ENCODE results near the gene GNB1. TPM values are rescaled to one million over a fixed set of nuclear protein-coding genes. Genes with fewer than 3 reads are reported as not detected.

Gene GNB1
- total and polyA plus RNA-seq, 4 experiments from 2014 or later = 70.9 to 276 (median 197) TPM

DNA sequence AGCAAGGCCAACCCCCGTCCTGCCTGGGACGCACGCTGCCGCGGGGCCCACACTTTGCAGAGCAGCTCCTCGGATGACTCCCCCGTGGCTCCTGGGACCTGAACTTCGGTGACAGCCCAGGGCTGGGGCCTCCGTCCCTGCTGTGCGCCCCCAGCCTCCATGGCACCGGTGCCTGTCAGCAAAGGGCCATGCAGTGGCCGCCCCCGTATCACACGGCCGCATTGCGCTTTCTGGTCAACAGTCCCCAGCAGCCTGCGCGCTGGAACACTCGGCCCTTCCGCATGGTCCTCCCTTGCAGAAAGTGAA lies 130.6 kb downstream of the GNB1 start:
- POLR2A ChIA-PET (ENCODE audit: partially characterized antibody) = no interaction called here

DNA sequence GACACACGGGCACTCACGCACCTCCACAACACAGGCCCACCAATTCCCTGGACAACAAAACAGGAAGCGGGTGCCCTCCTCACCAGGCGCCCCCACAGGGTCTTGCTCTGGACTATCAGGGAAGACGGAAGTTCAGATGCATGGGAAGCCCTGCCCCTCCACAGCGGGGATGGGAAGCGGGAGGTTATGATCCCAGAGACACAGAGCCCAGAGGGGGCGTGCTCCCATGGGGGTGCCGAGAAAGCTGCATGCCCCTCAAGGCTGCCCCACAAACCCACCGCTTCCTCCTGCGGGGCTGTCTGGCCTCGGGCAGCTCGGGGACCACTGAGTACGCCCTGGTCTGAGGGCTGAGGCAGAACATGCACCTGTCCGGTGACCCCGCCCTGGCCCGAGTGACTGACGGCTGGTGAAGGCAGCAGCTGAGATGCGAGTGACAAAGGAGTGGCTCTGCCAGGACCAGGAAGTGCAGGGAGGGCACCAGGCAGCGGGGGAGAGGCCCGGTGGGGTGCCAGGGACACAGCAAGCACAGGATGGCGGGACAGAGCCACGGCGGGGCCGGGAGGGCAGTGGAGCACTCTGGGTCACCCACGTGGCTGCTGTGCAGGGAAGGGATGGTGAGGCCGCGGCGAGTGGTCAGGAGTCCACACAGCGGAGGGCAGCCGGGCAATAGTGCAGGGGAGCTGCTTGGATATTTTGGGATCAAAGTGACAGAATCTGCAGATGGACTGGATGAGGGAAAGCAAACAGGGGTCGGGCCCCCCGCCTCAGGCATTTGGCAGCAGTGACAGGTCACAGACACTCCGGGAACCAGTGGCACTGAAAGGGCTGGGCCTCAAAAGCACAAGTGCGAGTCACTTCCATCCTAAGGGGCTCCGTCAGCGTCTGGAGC lies 131.2 kb downstream of the GNB1 start:
- no peak overlapping the region for H3K27ac Mint-ChIP-seq

More for the DNA sequence above, 130.6 kb downstream of the GNB1 start:
- H3K4me1 Mint-ChIP-seq = peaks cover 0 to 10% (median 0%) of the 10 kb centered on the region in 4 donors
- no peaks in the 10 kb centered on the region for H3K9me3 ChIP-seq (ENCODE audit: control insufficient read depth in 1 of 2, low read length in 2 of 2)
- no peak for DNase-seq
- peaks cover 41% of the 10 kb centered on the region for H3K36me3 ChIP-seq (ENCODE audit: insufficient read depth, low read length)
- intact Hi-C loops (cut with micrococcal nuclease) = no loop called here
- H3K4me3 ChIP-seq (ENCODE audit: low read length in 2 of 2) = no peak overlapping the region
- no peaks in the 10 kb centered on the region for H3K4me1 ChIP-seq (ENCODE audit: insufficient read depth, low read length)
- H3K27me3 Mint-ChIP-seq = no peaks in the 10 kb centered on the region
- peaks cover 14 to 29% of the 10 kb centered on the region in 2 donors for H3K36me3 Mint-ChIP-seq
- no peaks in the 10 kb centered on the region for H3K27me3 ChIP-seq (ENCODE audit: insufficient read depth, low read length)
- no peak overlapping the region for H3K27ac Mint-ChIP-seq
- CTCF ChIA-PET (ENCODE audit: partially characterized antibody) = no interaction called here
- H3K27ac ChIP-seq (ENCODE audit: low read depth, low read length) = no peak overlapping the region
- H3K4me3 Mint-ChIP-seq = no peak overlapping the region
- peaks cover 0 to 2% (median 0%) of the 10 kb centered on the region in 8 donors for H3K9me3 Mint-ChIP-seq

DNA sequence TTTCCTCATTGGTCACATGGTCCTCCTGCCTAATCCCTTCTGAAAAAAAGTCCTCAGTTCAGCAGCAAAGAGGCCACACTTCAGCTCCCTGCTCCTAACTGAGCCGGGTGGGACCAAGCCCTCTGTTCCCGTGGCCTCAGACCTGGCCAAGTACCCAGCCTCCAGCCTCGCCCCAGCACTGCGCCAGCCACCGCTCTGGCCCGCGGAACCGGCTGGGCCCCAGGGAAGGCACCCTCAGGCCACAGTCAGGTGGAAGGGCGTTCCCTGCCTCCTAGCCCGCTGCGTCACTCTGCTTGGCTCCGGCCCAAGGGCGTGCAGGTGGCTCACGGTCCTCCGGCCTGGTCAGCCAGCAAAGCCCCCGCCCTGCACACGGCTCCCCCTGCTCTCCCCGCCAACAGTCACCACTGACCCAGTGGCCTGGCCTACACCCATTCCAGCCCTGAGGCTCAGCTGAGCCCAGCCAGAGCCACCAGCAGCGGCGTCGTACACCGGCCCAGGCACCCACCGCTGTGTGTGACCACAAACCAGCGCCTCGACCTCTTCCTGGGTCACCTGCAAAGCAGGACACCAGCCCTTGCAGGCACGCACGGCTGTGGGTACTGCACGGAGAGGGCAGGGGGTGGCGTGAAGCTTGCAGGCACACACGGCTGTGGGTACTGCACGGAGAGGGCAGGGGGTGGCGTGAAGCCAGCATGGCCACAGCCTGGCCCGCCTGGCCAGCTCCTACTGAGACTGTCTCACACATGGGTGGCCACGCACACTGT lies 132.0 kb downstream of the GNB1 start:
- H3K9me3 Mint-ChIP-seq = peaks cover 0 to 2% (median 0%) of the 10 kb centered on the region in 8 donors
- CTCF ChIA-PET (ENCODE audit: partially characterized antibody) = no interaction called here
- Histone ChIP-seq H3K4me1 (ENCODE audit: insufficient read depth, low read length) (no peaks in the 10 kb centered on the region), H3K27me3 (ENCODE audit: insufficient read depth, low read length) (no peaks in the 10 kb centered on the region), H3K4me3 (ENCODE audit: low read length in 2 of 2) (no peak overlapping the region), H3K36me3 (ENCODE audit: insufficient read depth, low read length) (peaks cover 42% of the 10 kb centered on the region), H3K9me3 (ENCODE audit: control insufficient read depth in 1 of 2, low read length in 2 of 2) (no peaks in the 10 kb centered on the region), H3K27ac (ENCODE audit: low read depth, low read length) (no peak overlapping the region)
- POLR2A ChIA-PET (ENCODE audit: partially characterized antibody) = interaction anchor here (1.3 kb wide), 1 partner anchor 24 kb away, joined by 4 read pairs; no protein-coding TSS in a partner anchor
- H3K4me1 Mint-ChIP-seq = peaks cover 0 to 10% (median 0%) of the 10 kb centered on the region in 4 donors
- no peak overlapping the region for H3K27ac Mint-ChIP-seq
- DNase-seq = no peak
- H3K27me3 Mint-ChIP-seq = no peaks in the 10 kb centered on the region
- intact Hi-C loops (cut with micrococcal nuclease) = no loop called here
- peaks cover 14 to 22% of the 10 kb centered on the region in 2 donors for H3K36me3 Mint-ChIP-seq
- no peak overlapping the region for H3K4me3 Mint-ChIP-seq

More for the DNA sequence above, 131.2 kb downstream of the GNB1 start:
- Mint-ChIP-seq H3K27me3 (no peaks in the 10 kb centered on the region), H3K4me1 (peaks cover 0 to 10% (median 0%) of the 10 kb centered on the region in 4 donors), H3K4me3 (no peak overlapping the region), H3K9me3 (peaks cover 0 to 2% (median 0%) of the 10 kb centered on the region in 8 donors), H3K36me3 (peaks cover 14 to 27% of the 10 kb centered on the region in 2 donors)
- intact Hi-C loops (cut with micrococcal nuclease) = no loop called here
- no peak overlapping the region for H3K27ac ChIP-seq (ENCODE audit: low read depth, low read length)
- H3K27me3 ChIP-seq (ENCODE audit: insufficient read depth, low read length) = no peaks in the 10 kb centered on the region
- CTCF ChIA-PET (ENCODE audit: partially characterized antibody) = no interaction called here
- POLR2A ChIA-PET (ENCODE audit: partially characterized antibody) = interaction anchor here (1.3 kb wide), 1 partner anchor 23 kb away, joined by 4 read pairs; no protein-coding TSS in a partner anchor
- no peak overlapping the region for H3K4me3 ChIP-seq (ENCODE audit: low read length in 2 of 2)
- peaks cover 41% of the 10 kb centered on the region for H3K36me3 ChIP-seq (ENCODE audit: insufficient read depth, low read length)
- H3K9me3 ChIP-seq (ENCODE audit: control insufficient read depth in 1 of 2, low read length in 2 of 2) = no peaks in the 10 kb centered on the region
- no peak for DNase-seq
- H3K4me1 ChIP-seq (ENCODE audit: insufficient read depth, low read length) = no peaks in the 10 kb centered on the region

DNA sequence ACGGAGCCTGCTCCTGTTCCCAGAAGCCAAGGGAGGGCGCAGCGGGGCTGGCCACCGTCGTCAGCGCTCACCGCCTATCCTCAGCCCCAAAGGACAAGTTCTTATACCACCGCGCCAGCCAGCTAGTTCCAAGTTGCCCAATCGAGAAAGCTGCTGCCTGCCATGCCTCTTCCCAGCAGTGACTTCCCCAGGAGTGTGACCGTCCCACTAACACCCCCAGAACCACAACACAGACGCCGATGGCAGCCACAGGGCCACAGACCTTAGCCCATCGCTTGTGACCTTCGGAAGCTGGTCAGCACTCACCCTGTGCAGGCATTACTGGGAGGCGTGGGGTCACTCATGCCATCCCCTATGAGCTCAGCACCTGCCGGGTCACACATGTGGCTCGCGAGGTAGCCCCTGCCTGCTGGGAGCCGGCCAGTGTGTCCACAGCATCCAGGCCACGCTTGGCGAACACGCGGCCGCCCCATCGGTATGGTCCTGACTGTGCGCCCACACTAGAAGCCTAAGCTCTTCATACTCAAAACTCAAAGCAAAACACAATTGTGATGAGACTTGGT lies 132.7 kb downstream of the GNB1 start:
- H3K36me3 ChIP-seq (ENCODE audit: insufficient read depth, low read length) = peaks cover 43% of the 10 kb centered on the region
- H3K27ac Mint-ChIP-seq = peak overlapping the region in 3 of 7 donors; percentile 30 to 81 (median 42)

DNA sequence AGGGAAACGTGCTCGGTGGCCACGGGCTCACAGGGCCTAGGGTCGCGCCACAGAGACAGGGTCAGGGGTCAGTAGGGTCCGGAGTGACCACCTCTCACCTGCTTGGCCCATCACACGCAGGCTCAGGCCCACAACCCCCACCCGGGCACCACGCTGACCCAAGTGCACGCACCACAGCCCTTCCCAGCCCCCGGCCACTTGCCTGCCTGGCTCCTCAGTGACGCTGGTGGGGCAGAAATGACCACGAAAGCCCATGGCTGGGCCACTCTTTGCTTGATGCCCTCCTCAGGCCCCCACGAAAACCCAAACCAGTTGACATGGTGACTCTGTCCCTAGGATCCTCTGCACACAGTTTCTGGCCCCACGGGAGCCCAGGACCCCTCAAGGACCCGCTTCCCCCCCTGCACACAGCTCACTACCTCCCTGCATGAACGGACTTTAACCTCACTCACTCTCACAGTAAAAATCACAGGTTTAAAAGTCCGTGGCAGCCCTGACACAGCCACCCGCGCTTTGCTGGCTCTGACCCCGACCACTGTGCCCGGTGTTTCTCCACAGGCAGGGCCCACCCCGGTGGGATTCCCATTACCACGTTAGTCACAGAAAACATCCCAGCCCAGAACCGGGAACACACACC lies 133.3 kb downstream of the GNB1 start:
- Mint-ChIP-seq H3K4me3 (no peak overlapping the region), H3K9me3 (peaks cover 0 to 2% (median 0%) of the 10 kb centered on the region in 8 donors), H3K27me3 (no peaks in the 10 kb centered on the region), H3K36me3 (peaks cover 14 to 19% of the 10 kb centered on the region in 2 donors), H3K27ac (peak overlapping the region in 2 of 7 donors; percentile 30 to 42), H3K4me1 (peaks cover 0 to 7% (median 0%) of the 10 kb centered on the region in 4 donors)
- Histone ChIP-seq H3K9me3 (ENCODE audit: control insufficient read depth in 1 of 2, low read length in 2 of 2) (no peaks in the 10 kb centered on the region), H3K36me3 (ENCODE audit: insufficient read depth, low read length) (peaks cover 43% of the 10 kb centered on the region), H3K4me1 (ENCODE audit: insufficient read depth, low read length) (no peaks in the 10 kb centered on the region), H3K4me3 (ENCODE audit: low read length in 2 of 2) (no peak overlapping the region), H3K27ac (ENCODE audit: low read depth, low read length) (no peak overlapping the region), H3K27me3 (ENCODE audit: insufficient read depth, low read length) (no peaks in the 10 kb centered on the region)
- POLR2A ChIA-PET (ENCODE audit: partially characterized antibody) = no interaction called here
- intact Hi-C loops (cut with micrococcal nuclease) = no loop called here
- CTCF ChIA-PET (ENCODE audit: partially characterized antibody) = no interaction called here
- no peak for DNase-seq

More for the DNA sequence above, 132.7 kb downstream of the GNB1 start:
- CTCF ChIA-PET (ENCODE audit: partially characterized antibody) = no interaction called here
- Mint-ChIP-seq H3K4me1 (peaks cover 0 to 10% (median 0%) of the 10 kb centered on the region in 4 donors), H3K9me3 (peaks cover 0 to 2% (median 0%) of the 10 kb centered on the region in 8 donors), H3K36me3 (peaks cover 14 to 22% of the 10 kb centered on the region in 2 donors), H3K4me3 (no peak overlapping the region), H3K27me3 (no peaks in the 10 kb centered on the region)
- Histone ChIP-seq H3K4me1 (ENCODE audit: insufficient read depth, low read length) (no peaks in the 10 kb centered on the region), H3K27me3 (ENCODE audit: insufficient read depth, low read length) (no peaks in the 10 kb centered on the region), H3K27ac (ENCODE audit: low read depth, low read length) (no peak overlapping the region), H3K4me3 (ENCODE audit: low read length in 2 of 2) (no peak overlapping the region), H3K9me3 (ENCODE audit: control insufficient read depth in 1 of 2, low read length in 2 of 2) (no peaks in the 10 kb centered on the region)
- intact Hi-C loops (cut with micrococcal nuclease) = no loop called here
- POLR2A ChIA-PET (ENCODE audit: partially characterized antibody) = interaction anchor here (1.3 kb wide), 1 partner anchor 24 kb away, joined by 4 read pairs; no protein-coding TSS in a partner anchor
- no peak for DNase-seq

DNA sequence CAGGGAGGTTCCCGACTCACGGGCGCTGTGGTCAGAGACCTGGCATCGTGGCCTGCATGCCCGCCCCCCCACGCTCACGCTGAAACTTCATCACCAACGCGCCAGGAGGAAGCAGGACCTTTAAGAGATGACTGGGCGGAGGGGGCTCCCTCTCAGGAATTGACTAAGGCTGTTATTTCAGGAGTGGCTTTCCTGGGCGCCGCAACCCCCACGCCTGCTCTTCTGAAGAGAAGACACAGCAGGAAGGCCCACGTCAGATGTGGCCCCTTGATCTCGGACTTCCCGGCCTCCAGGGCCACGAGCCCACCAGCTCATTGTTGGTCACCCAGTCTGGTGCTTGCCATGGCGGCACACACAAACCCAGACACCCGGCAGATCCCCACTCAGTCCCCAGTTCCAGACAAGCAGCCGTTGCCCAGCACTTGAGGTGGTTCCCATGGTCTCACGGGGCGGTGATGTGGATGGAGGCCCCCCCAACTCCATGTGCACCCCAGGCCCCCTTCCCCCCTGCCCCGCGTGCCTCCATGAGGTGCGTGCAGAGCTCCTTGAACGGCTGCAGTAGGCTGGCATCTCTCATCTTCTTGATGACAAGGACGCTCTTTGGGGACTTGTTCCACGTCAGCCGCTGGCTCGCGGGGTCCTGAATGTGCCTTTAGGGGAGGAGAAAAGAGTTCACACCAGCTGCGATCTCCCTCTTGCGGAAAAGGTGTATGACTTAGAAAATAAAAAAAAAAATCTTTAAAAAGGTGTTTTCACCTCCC lies 134.0 kb downstream of the GNB1 start:
- DNase-seq = no peak
- Histone ChIP-seq H3K9me3 (ENCODE audit: control insufficient read depth in 1 of 2, low read length in 2 of 2) (no peaks in the 10 kb centered on the region), H3K27me3 (ENCODE audit: insufficient read depth, low read length) (no peaks in the 10 kb centered on the region), H3K4me1 (ENCODE audit: insufficient read depth, low read length) (no peaks in the 10 kb centered on the region), H3K4me3 (ENCODE audit: low read length in 2 of 2) (no peak overlapping the region), H3K27ac (ENCODE audit: low read depth, low read length) (no peak overlapping the region), H3K36me3 (ENCODE audit: insufficient read depth, low read length) (peaks cover 41% of the 10 kb centered on the region)
- Mint-ChIP-seq H3K27ac (peak overlapping the region in 1 of 7 donors; percentile 55), H3K27me3 (no peaks in the 10 kb centered on the region), H3K4me3 (no peak overlapping the region), H3K9me3 (peaks cover 0 to 2% (median 0%) of the 10 kb centered on the region in 8 donors), H3K36me3 (peaks cover 14 to 20% of the 10 kb centered on the region in 2 donors), H3K4me1 (peaks cover 0 to 7% (median 0%) of the 10 kb centered on the region in 4 donors)
- intact Hi-C loops (cut with micrococcal nuclease) = no loop called here
- ChIA-PET CTCF (ENCODE audit: partially characterized antibody) (no interaction called here), POLR2A (ENCODE audit: partially characterized antibody) (no interaction called here)

Data from CD4-positive, alpha-beta memory T cell (primary cell).